Natural killer cell (primary cell): ENCODE measurements around the gene GSE1. TPM values are rescaled to one million over a fixed set of nuclear protein-coding genes. Genes with fewer than 3 reads are reported as not detected.

Source experiments
- ATAC-seq, 3 donors: fragments of 150-1000 bp in 2 of 3; fragments of 200-7000 bp in 1 of 3; cut with Tn5 transposase; 1 replicate in 1 of 3; 2 replicates in 2 of 3; pipeline ENCODE4 v1.10.0; 2021; ENCODE audit warnings: mild to moderate bottlenecking in 2 of 3, moderate library complexity in 2 of 3
- DNase-seq, 2 donors: peaks; one replicate each; pipeline versions ENCODE4 v3.0.0 to v3.0.0-alpha.2; 2013 to 2021; ENCODE audit warnings: mixed read lengths in 1 of 2
- H3K27ac ChIP-seq: one replicate; pipeline ENCODE4 v1.5.1; 2013; ENCODE audit warnings: mild to moderate bottlenecking, low read length
- H3K27me3 ChIP-seq: one replicate; pipeline ENCODE4 v1.6.1; 2013; ENCODE audit warnings: low read length; ENCODE audit not compliant: control insufficient read depth, insufficient read depth
- H3K36me3 ChIP-seq: one replicate; pipeline ENCODE4 v1.6.1; 2013; ENCODE audit warnings: low read length; ENCODE audit not compliant: control insufficient read depth, insufficient read depth
- H3K4me1 ChIP-seq: one replicate; pipeline ENCODE4 v1.6.1; 2013; ENCODE audit warnings: low read length; ENCODE audit not compliant: control insufficient read depth, insufficient read depth
- H3K4me3 ChIP-seq: one replicate; pipeline ENCODE4 v1.5.1; 2013; ENCODE audit warnings: low read length
- H3K9me3 ChIP-seq: one replicate; pipeline ENCODE4 v1.6.1; 2013; ENCODE audit warnings: low read length; ENCODE audit not compliant: control insufficient read depth, insufficient read depth
- H3K27ac Mint-ChIP-seq, 2 donors: one replicate each; pipeline ENCODE4 v1.8.0; 2022; ENCODE audit warnings: mild to moderate bottlenecking in 2 of 2, mixed read lengths in 2 of 2, moderate library complexity in 1 of 2
- H3K27me3 Mint-ChIP-seq, 2 donors: one replicate each; pipeline ENCODE4 v1.8.0; 2022; ENCODE audit warnings: low read depth in 2 of 2, mixed read lengths in 2 of 2
- H3K36me3 Mint-ChIP-seq: one replicate; pipeline ENCODE4 v1.8.0; 2022; ENCODE audit warnings: mixed read lengths
- H3K4me1 Mint-ChIP-seq, 2 donors: one replicate each; pipeline ENCODE4 v1.8.0; 2022; ENCODE audit warnings: mixed read lengths in 2 of 2
- H3K4me3 Mint-ChIP-seq: one replicate; pipeline ENCODE4 v1.8.0; 2022; ENCODE audit warnings: mild to moderate bottlenecking, moderate library complexity, mixed read lengths
- H3K9me3 Mint-ChIP-seq, 2 donors: one replicate each; pipeline ENCODE4 v1.8.0; 2022; ENCODE audit warnings: mixed read lengths in 2 of 2
- CTCF ChIP-seq: fragments of 200-600 bp; IDR thresholded peaks from one replicate; pipeline ENCODE4 v1.8.0; 2022; ENCODE audit warnings: antibody characterized with exemption
- WGBS: methylation state at CpG from one replicate; pipeline ENCODE4 v1.1.7; 2013; ENCODE audit warnings: missing lambda C conversion rate; ENCODE audit not compliant: insufficient coverage; 5-methylcytosine and 5-hydroxymethylcytosine counted together
- intact Hi-C: fragments of 100-400 bp; cut with micrococcal nuclease; formaldehyde crosslinking; loops from one replicate; pipeline ENCODE4 v1.14.2; 2022
- total RNA-seq, 4 donors: library from RNA; stranded (reverse); fragments of 120-200 nt in 1 of 4; gene quantifications; one replicate each; pipeline versions ENCODE4 v1.2.3 to v1.2.4, GENCODE V29; 2013 to 2022

GSE1 gene
- total RNA-seq, 3 donors from 2014 or later (not counting 1 experiment from before 2014, with no cell fraction given) = 232 to 277 (median 233) TPM

GRCh38 chr16:85663891-85664321, 50.8 kb downstream of the GSE1 start:
- ATAC-seq = no peak
- Mint-ChIP-seq H3K27me3 (no peaks in the 10 kb centered on the region), H3K4me3 (no peak overlapping the region), H3K27ac (no peak overlapping the region), H3K36me3 (peaks cover 7% of the 10 kb centered on the region), H3K9me3 (no peaks in the 10 kb centered on the region), H3K4me1 (peaks cover 5% of the 10 kb centered on the region in 2 donors)
- 83% methylated on average over 12 of the region's 12 CpGs for WGBS
- Histone ChIP-seq H3K27ac (no peak overlapping the region), H3K27me3 (no peaks in the 10 kb centered on the region), H3K4me3 (no peak overlapping the region), H3K9me3 (no peaks in the 10 kb centered on the region), H3K4me1 (no peaks in the 10 kb centered on the region), H3K36me3 (peaks cover 90% of the 10 kb centered on the region)
- TF ChIP-seq CTCF = no peak
- intact Hi-C loops = no loop called here
- no peak for DNase-seq

GRCh38 chr16:85664580-85665372, 51.7 kb downstream of the GSE1 start:
- Histone ChIP-seq H3K4me1 (no peaks in the 10 kb centered on the region), H3K36me3 (peaks cover 90% of the 10 kb centered on the region), H3K9me3 (no peaks in the 10 kb centered on the region), H3K27me3 (no peaks in the 10 kb centered on the region), H3K4me3 (no peak overlapping the region), H3K27ac (no peak overlapping the region)
- Mint-ChIP-seq H3K27me3 (no peaks in the 10 kb centered on the region), H3K27ac (no peak overlapping the region), H3K9me3 (no peaks in the 10 kb centered on the region), H3K4me1 (peaks cover 3 to 7% of the 10 kb centered on the region in 2 donors), H3K36me3 (peaks cover 12% of the 10 kb centered on the region), H3K4me3 (no peak overlapping the region)
- intact Hi-C loops = no loop called here
- WGBS = 96% methylated on average over 27 of the region's 27 CpGs
- TF ChIP-seq CTCF = no peak
- no peak for ATAC-seq
- no peak for DNase-seq

- H3K4me1 Mint-ChIP-seq = peaks cover 0 to 9% of the 10 kb centered on the region in 2 donors
- no peaks in the 10 kb centered on the region for H3K27me3 Mint-ChIP-seq
- 95% methylated on average over 12 of the region's 12 CpGs for WGBS
- intact Hi-C loops = no loop called here
- DNase-seq (no peak), ATAC-seq (no peak)
- no peaks in the 10 kb centered on the region for H3K27me3 ChIP-seq
- H3K4me3 Mint-ChIP-seq = no peak overlapping the region
- no peak for TF ChIP-seq CTCF
- H3K36me3 Mint-ChIP-seq = peaks cover 18% of the 10 kb centered on the region
- no peaks in the 10 kb centered on the region for H3K9me3 ChIP-seq
- H3K27ac Mint-ChIP-seq = peak overlapping the region in 1 of 2 donors; percentile 28
- H3K36me3 ChIP-seq = peaks cover 91% of the 10 kb centered on the region
- H3K9me3 Mint-ChIP-seq = no peaks in the 10 kb centered on the region
- H3K27ac ChIP-seq = no peak overlapping the region
- no peak overlapping the region for H3K4me3 ChIP-seq
- no peaks in the 10 kb centered on the region for H3K4me1 ChIP-seq
These were observed 52.2 kb downstream of the GSE1 start for GRCh38 chr16:85665373-85665740.

- 98% methylated on average over 13 of the region's 13 CpGs for WGBS
- Mint-ChIP-seq H3K27me3 (no peaks in the 10 kb centered on the region), H3K9me3 (no peaks in the 10 kb centered on the region), H3K36me3 (peaks cover 18% of the 10 kb centered on the region), H3K4me1 (peaks cover 0 to 9% of the 10 kb centered on the region in 2 donors), H3K27ac (peak overlapping the region; percentile 18 to 28), H3K4me3 (no peak overlapping the region)
- intact Hi-C loops = no loop called here
- Histone ChIP-seq H3K9me3 (no peaks in the 10 kb centered on the region), H3K27ac (no peak overlapping the region), H3K4me3 (no peak overlapping the region), H3K36me3 (peaks cover 95% of the 10 kb centered on the region), H3K4me1 (no peaks in the 10 kb centered on the region), H3K27me3 (no peaks in the 10 kb centered on the region)
- DNase-seq (no peak), ATAC-seq (no peak)
- TF ChIP-seq CTCF = no peak
These were observed 52.8 kb downstream of the GSE1 start for GRCh38 chr16:85665929-85666328.
